DMS 273 treated with DMSO at 0.1 percent for 48 hours (cell line): ENCODE results near the gene SCGB1D4.
A peak's percentile ranks its signal among the peaks of the same experiment; 100 is the strongest.
"Not testable (repeated sequence)": the region's sequence is repeated elsewhere in the genome, so short reads cannot be mapped to it uniquely, and the experiment has no call there.

Source experiments
- DNase-seq: peaks from one replicate; lab custom pipeline; 2025; lab: John Stamatoyannopoulos, UW

SCGB1D4 gene, protein sequence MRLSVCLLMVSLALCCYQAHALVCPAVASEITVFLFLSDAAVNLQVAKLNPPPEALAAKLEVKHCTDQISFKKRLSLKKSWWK

DNA sequence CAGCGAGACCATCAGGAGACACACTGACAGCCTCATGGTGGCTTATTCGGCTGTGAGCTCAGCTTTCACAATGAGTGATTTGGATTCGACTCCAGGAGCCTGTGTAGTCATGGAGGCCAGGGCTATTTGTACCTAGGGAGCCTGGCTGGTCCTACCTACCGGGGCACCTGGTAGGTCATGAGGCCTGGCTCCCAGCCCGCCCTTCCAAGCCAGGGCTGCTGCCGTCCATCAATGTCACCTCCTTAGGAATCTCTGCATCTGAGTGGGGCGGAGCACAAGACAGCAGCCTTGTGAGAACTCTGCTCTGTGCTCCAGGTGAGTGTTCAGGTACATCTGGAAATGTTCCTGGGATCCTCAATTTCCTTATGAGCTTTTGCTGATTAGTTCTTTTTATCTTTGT lies at the start of gene SCGB1D4:
Gene SCGB1D4 (minus strand): TSS at position 101 of the 400 bp plus-strand sequence. CDS start 65 bp downstream, at position 36.
- DNase-seq, result no peak

- DNase-seq, result no peak
Measured at GRCh38 chr11:62345861-62346260, 47.0 kb upstream of the SCGB1D4 start.

GRCh38 chr11:62344210-62344609 lies 45.3 kb upstream of the SCGB1D4 start:
- DNase-seq, result no peak

GRCh38 chr11:62343646-62344190 lies 44.8 kb upstream of the SCGB1D4 start:
- not testable (repeated sequence) for DNase-seq

GRCh38 chr11:62341588-62341987 lies 42.7 kb upstream of the SCGB1D4 start:
- no peak for DNase-seq

DNA sequence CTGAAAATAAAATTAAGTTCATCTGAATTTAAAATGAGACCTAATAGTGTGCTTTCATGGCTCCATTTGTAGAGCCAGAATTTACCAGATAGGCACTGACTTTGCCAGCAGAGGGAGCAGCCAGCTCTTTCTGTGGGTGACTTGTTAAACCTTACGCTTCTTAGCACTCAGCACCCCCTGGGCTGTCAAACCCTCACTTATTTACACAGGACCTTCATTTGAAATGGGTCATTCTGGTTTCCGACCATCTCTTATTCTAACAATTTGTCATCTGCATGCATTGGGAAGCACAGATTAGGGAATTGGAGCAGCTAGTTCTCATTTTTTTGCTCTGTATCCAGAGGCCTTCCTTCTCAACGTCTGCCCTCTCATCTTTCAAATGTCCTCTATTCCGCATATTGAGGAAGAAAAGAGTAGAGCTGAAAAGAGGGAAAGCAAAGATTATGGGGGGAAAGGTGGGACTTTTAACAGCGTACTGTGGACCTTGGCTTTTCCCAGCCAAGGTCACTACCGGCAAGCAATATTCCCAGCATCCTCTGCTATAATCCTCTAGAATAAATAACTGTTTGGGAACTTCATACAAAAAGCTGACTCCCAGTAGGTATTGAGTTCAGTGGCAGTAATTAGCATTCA lies 41.5 kb upstream of the SCGB1D4 start:
- no peak for DNase-seq

DNA sequence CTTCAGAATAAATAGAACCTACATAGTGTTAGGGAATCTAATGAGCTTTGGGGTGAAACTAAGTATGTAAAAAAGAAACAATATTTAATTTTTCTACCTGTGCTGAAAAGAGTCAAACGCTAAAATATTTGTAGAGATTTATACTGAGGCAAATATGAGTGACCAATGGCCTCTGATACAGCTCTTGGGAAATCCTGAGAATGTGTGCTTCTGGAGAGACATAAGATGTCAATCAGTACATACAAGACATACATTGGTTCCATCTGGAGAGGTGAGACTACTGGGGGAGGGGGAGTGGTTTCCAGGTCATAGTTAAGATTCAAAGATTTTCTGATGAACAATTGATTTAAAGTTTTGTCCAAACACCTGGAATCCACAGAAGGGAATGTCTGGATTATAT lies 39.3 kb upstream of the SCGB1D4 start:
- no peak for DNase-seq

DNA sequence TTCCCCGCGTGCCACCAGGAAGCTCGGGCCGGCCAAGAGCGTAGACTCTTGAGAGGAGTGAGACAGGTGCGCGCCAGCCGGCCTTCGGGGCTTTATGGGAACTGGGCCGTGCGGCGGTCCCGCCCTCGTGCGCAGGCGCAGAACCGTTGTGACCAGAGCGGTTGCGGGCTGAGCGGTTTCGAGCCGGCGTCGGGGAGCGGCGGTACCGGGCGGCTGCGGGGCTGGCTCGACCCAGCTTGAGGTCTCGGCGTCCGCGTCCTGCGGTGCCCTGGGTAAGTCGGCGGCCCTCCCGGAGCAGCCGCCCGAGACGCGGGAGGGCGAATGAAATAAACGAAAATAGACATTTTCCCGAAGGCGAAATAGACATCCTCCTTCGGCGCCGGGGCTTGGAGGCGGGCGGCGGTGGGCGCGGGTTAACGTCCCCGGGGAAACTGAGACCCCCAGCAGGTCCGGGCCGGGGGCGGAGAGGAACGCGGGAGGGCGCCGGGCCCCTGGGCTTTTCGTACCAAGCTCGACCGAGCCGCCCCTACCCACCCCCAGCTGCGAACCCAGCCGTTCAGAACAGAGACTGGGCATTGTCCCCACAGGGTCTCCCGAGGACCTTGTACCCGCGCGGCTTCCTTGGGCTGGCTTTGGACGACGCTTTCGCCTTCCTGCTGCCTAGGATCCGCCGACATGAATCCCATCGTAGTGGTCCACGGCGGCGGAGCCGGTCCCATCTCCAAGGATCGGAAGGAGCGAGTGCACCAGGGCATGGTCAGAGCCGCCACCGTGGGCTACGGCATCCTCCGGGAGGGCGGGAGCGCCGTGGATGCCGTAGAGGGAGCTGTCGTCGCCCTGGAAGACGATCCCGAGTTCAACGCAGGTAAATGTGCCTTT lies 38.7 kb upstream of the SCGB1D4 start, which contains the start of gene ASRGL1:
Gene ASRGL1 (plus strand): TSS at position 146 of the 879 bp plus-strand sequence. CDS start 530 bp downstream, at position 676.
- DNase-seq, result peak; percentile 19

GRCh38 chr11:62336949-62337302 lies 38.1 kb upstream of the SCGB1D4 start:
- not testable (repeated sequence) for DNase-seq

- DNase-seq, result no peak
Measured at GRCh38 chr11:62333768-62334167, 34.9 kb upstream of the SCGB1D4 start.

DNA sequence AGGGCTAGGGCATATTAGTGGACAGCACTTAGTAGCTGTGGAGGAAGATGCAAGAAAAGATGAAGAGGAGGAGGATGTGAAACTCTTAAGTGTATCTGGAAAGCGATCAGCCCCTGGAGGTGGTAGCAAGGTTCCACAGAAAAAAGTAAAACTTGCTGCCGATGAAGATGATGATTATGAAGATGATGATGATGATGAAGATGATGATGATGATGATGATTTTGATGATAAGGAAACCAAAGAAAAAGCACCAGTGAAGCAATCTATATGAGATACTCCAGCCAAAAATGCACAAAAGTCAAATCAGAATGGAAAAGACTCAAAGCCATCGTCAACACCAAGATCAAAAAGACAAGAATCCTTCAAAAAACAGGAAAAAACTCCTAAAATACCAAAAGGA lies 32.4 kb upstream of the SCGB1D4 start:
- not testable (repeated sequence) for DNase-seq

DNA sequence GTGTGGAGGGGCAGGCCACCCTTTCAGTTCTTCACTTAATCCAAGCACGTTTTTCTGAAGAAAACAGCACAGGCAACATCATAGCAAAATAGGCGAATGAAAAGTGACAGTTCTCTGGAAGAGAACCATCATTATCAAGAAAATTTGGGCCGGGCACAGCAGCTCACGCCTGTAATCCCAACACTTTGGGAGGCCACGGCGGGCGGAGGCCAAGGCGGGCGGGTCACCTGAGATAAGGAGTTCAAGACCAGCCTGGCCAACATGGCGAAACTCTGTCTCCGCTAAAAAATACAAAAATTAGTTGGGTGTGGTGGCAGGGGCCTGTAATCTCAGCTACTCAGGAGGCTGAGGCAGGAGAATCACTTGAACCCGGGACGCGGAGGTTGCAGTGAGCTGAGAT lies 28.7 kb upstream of the SCGB1D4 start:
- not testable (repeated sequence) for DNase-seq

DNA sequence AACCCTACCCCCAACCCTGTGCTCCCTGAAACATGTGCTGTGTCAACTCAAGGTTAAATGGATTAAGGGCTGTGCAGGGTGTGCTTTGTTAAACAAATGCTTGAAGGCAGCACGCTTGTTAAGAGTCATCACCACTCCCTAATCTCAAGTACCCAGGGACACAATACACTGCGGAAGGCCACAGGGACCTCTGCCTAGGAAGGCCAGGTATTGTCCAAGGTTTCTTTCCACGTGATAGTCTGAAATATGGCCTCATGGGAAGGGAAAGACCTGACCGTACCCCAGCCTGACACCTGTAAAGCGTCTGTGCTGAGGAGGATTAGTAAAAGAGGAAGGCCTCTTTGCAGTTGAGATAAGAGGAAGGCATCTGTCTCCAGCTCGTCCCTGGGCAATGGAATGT lies 27.8 kb upstream of the SCGB1D4 start:
- not testable (repeated sequence) for DNase-seq

GRCh38 chr11:62325781-62326180 lies 26.9 kb upstream of the SCGB1D4 start:
- not testable (repeated sequence) for DNase-seq

DNA sequence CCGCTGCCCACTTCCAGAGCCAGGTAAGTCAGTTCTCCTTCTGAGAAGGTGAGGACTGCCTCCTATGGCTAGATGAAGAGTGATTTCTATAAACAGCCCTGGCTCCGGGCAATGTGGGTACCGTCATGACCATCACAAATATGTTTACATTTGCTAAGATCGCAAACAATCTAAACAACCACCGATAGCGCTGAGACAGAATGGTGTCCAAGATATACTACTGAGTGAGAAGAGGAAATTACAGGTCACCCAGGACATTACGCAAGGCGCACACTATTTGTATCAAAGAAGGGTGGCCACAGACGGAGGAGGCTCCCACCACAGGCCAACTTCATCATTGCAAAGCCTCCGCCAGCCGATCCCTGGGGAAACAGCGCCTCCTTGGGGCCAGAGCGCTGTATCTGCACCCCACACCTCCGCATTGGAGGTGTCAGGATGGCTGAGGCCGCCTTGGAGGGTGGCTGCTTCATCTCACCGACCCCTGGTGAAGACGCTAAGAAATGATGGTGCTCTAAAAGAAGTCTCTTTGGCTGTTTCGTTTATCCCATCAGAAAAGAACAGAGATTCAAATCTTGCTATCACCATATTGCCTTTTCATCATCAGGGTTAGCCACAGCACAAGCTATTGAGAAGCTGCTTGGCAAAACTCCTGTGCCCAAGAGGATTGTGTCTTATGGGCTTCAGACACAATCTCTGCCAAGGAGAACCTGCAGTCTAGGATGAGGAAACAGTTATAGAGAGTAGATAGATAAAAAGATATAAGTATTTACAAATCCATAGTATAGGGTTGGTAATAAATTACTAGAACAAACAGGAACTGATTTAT lies 26.1 kb upstream of the SCGB1D4 start:
- no peak for DNase-seq

DNA sequence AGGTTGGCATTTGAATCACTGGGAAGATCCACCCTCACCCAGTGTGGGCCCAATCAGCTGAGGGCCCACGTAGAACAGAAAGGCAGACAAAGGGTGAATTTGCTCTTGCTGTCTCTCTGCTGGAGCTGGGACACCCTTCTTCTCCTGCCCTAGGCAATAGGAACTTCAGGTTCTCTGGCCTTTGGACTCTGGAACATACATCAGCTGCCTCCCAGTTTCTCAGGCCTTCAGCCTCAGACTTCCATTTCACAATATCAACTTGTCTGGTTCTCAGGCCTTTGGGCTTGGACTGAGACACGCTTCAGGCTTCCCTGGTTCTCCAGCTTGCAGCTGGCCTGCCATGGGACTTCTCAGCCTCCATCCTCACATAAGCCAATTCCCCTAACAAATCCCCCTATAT lies 23.6 kb upstream of the SCGB1D4 start:
- DNase-seq, result no peak

DNA sequence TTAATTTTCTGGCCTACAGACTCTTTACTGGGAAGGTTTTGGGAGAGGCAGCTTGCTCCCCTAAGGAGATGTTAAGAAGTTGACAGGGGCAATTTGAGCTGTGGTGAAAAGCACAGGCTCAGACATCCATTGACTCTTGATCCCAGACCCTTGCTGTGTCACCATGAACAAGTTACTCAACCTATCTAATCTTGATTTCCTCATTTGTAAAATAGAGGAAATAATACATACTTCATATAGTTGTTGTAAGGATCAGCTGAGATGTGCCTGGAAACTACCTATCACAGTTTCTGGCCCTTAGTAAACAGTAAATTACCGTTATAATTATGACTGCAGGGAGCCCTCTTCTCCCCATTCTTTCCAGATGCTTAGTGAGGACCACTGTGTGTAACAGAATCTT lies 16.6 kb upstream of the SCGB1D4 start:
- DNase-seq, result no peak

GRCh38 chr11:62309991-62310390 lies 11.1 kb upstream of the SCGB1D4 start:
- DNase-seq, result no peak

GRCh38 chr11:62307950-62308349 lies 9.1 kb upstream of the SCGB1D4 start:
- DNase-seq, result no peak

- no peak for DNase-seq
Measured at GRCh38 chr11:62306227-62306626, 7.4 kb upstream of the SCGB1D4 start.

GRCh38 chr11:62295504-62295903 lies 3.4 kb downstream of the SCGB1D4 start:
- no peak for DNase-seq

DNA sequence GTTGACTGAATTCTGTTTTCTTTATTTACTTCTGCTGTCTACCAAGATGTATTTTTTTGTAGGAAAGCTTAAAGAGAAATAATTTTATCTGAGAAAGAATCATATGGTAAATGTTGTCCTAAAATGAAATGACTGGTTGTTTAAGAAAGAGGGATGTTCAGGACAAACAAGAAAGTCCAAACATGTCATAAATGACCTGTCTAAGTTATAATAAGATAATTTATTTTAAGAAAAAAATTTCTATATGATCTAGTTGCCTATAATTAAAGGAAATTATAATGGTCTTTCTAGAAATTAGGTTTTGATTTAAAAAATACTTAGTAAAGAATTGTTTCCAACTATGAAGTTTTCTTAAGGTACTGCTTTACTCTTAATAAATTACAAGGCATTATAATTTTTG lies 18.4 kb downstream of the SCGB1D4 start:
- no peak for DNase-seq
